Subcutaneous abdominal adipose tissue (tissue), 5 donors: ENCODE results near the gene CNNM1.
A peak's percentile ranks its signal among the peaks of the same experiment; 100 is the strongest.

Experiments
- H3K27ac ChIP-seq: one replicate; pipeline ENCODE4 v1.7.0; 2013; ENCODE audit warnings: low read depth, mild to moderate bottlenecking, inconsistent platforms, low read length, moderate library complexity
- H3K27me3 ChIP-seq, 5 donors: one replicate each; pipeline ENCODE4 v1.7.0; 2013; ENCODE audit warnings: low read length in 5 of 5, inconsistent platforms in 1 of 5; ENCODE audit not compliant: control insufficient read depth in 5 of 5, insufficient read depth in 4 of 5
- H3K36me3 ChIP-seq, 5 donors: one replicate each; pipeline ENCODE4 v1.7.0; 2013; ENCODE audit warnings: low read length in 5 of 5; ENCODE audit not compliant: control insufficient read depth in 5 of 5, insufficient read depth in 5 of 5
- H3K4me1 ChIP-seq, 5 donors: one replicate each; pipeline ENCODE4 v1.7.0; 2013; ENCODE audit warnings: low read length in 5 of 5, mild to moderate bottlenecking in 3 of 5, moderate library complexity in 1 of 5; ENCODE audit not compliant: control insufficient read depth in 5 of 5, insufficient read depth in 5 of 5
- H3K4me3 ChIP-seq, 5 donors: one replicate each; pipeline ENCODE4 v1.7.0; 2013; ENCODE audit warnings: low read length in 5 of 5, low read depth in 1 of 5
- H3K9ac ChIP-seq, 5 donors: one replicate each; pipeline ENCODE4 v1.7.0; 2013; ENCODE audit warnings: low read length in 5 of 5, mild to moderate bottlenecking in 4 of 5, moderate library complexity in 3 of 5
- H3K9me3 ChIP-seq, 5 donors: one replicate each; pipeline ENCODE4 v1.7.0; 2013; ENCODE audit warnings: low read length in 5 of 5; ENCODE audit not compliant: control insufficient read depth in 5 of 5
- donor health status: healthy.
- donor health status: healthy.
- donor health status: healthy.
- donor health status: healthy.
- donor health status: healthy.

Gene CNNM1

GRCh38 chr10:99329304-99329553 lies at the start of gene CNNM1:
TSS of gene CNNM1 (plus strand) at chr10:99329356. CDS start at chr10:99329388, 32 bp downstream.
- Histone ChIP-seq H3K4me3 (peak within 1 kb of the TSS in 4 of 5 donors; percentile 57 to 68 (median 60)), H3K27ac (no peak within 1 kb of the TSS), H3K9ac (peak within 1 kb of the TSS in 1 of 5 donors; percentile 35), H3K27me3 (peaks cover 17 to 31% (median 24%) of the 10 kb centered on the region in 5 donors), H3K36me3 (no peaks in the 10 kb centered on the region), H3K9me3 (no peaks in the 10 kb centered on the region), H3K4me1 (peaks cover 0 to 18% (median 17%) of the 10 kb centered on the region in 5 donors)

- Histone ChIP-seq H3K4me1 (peaks cover 0 to 2% (median 0%) of the 10 kb centered on the region in 5 donors), H3K27me3 (no peaks in the 10 kb centered on the region), H3K36me3 (no peaks in the 10 kb centered on the region), H3K9me3 (peaks cover 2 to 7% (median 6%) of the 10 kb centered on the region in 5 donors), H3K4me3 (no peak overlapping the region), H3K27ac (peak overlapping the region; percentile 4), H3K9ac (no peak overlapping the region)
Measured at GRCh38 chr10:99279626-99280111, 49.5 kb upstream of the CNNM1 start.

GRCh38 chr10:99280472-99280871 lies 48.7 kb upstream of the CNNM1 start:
- Histone ChIP-seq H3K4me3 (no peak overlapping the region), H3K27me3 (no peaks in the 10 kb centered on the region), H3K27ac (no peak overlapping the region), H3K9me3 (peaks cover 2 to 7% (median 6%) of the 10 kb centered on the region in 5 donors), H3K4me1 (peaks cover 0 to 2% (median 0%) of the 10 kb centered on the region in 5 donors), H3K9ac (no peak overlapping the region), H3K36me3 (no peaks in the 10 kb centered on the region)

DNA sequence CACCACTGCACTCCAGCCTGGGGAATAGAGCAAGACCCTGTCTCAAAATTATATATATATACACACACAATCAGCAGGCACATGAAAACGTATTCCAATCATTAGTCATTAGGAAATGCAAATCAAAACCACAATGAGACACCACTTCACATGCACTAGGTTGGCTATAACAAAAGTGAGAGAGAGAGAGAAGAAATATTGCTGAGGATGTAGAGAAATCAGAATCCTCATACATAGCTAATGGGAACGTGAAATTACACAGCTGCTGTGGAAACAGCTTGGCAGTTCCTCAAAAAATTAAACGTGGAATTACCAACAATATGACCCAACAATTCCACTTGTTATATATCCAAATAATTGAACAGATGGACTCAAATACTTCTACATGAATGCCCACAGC lies 43.3 kb upstream of the CNNM1 start:
- Histone ChIP-seq H3K36me3 (no peaks in the 10 kb centered on the region), H3K4me1 (no peaks in the 10 kb centered on the region), H3K27me3 (no peaks in the 10 kb centered on the region), H3K27ac (no peak overlapping the region), H3K4me3 (no peak overlapping the region), H3K9ac (no peak overlapping the region), H3K9me3 (peaks cover 2 to 7% (median 6%) of the 10 kb centered on the region in 5 donors)

- Histone ChIP-seq H3K36me3 (no peaks in the 10 kb centered on the region), H3K27ac (no peak overlapping the region), H3K4me3 (no peak overlapping the region)
Measured at GRCh38 chr10:99290306-99290705, 38.9 kb upstream of the CNNM1 start.

DNA sequence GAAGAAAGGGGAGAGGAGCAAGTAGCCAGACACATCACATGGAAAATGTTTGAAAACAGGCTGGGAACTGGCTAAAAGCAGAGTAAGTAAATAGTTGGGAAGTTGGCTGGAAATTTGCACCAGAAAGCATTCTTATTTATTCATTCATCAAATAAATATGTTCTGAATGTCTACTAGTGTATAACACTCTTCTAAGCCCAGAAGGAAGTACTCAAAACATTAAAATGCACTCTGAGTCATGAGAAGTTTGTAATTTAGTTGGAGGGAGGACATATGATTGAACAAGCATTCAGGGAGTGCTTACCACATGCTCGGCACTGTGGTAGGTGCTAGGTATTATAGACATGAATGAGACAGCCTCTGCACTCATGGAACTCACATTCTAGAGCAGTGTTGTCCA lies 37.0 kb upstream of the CNNM1 start:
- H3K4me1 ChIP-seq, result no peaks in the 10 kb centered on the region
- H3K36me3 ChIP-seq, result no peaks in the 10 kb centered on the region
- no peak overlapping the region for H3K27ac ChIP-seq
- no peak overlapping the region for H3K4me3 ChIP-seq
- no peaks in the 10 kb centered on the region for H3K27me3 ChIP-seq
- H3K9ac ChIP-seq, result no peak overlapping the region
- no peaks in the 10 kb centered on the region for H3K9me3 ChIP-seq

More at GRCh38 chr10:99290306-99290705, 38.9 kb upstream of the CNNM1 start:
- no peaks in the 10 kb centered on the region for H3K9me3 ChIP-seq
- H3K27me3 ChIP-seq, result no peaks in the 10 kb centered on the region
- H3K4me1 ChIP-seq, result no peaks in the 10 kb centered on the region
- no peak overlapping the region for H3K9ac ChIP-seq

DNA sequence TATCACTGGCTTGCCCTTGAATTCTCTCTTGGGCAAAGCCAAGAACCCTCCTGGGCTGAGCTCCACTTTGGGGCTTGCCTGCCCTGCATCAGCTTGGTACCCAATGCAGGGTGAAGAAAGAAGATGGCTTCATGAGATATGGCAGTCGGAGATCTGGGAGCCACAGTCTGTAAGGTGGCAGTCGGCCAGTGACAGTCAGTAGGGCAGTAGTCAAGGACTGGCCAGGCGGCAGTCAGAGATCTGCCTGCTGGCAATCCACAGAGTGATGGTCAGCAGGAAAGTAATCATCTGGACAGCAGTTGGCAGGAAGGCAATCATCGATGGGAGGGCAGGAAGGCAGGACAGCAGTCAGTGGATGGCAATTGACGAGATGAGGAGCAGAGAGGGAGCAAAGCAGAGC lies 32.6 kb upstream of the CNNM1 start:
- Histone ChIP-seq H3K27ac (no peak overlapping the region), H3K27me3 (no peaks in the 10 kb centered on the region), H3K36me3 (no peaks in the 10 kb centered on the region), H3K9ac (no peak overlapping the region), H3K9me3 (no peaks in the 10 kb centered on the region), H3K4me1 (no peaks in the 10 kb centered on the region), H3K4me3 (no peak overlapping the region)

GRCh38 chr10:99297033-99297432 lies 32.1 kb upstream of the CNNM1 start:
- H3K27ac ChIP-seq, result no peak overlapping the region
- no peaks in the 10 kb centered on the region for H3K27me3 ChIP-seq
- no peaks in the 10 kb centered on the region for H3K36me3 ChIP-seq
- H3K9me3 ChIP-seq, result no peaks in the 10 kb centered on the region
- no peak overlapping the region for H3K9ac ChIP-seq
- H3K4me1 ChIP-seq, result no peaks in the 10 kb centered on the region
- no peak overlapping the region for H3K4me3 ChIP-seq

DNA sequence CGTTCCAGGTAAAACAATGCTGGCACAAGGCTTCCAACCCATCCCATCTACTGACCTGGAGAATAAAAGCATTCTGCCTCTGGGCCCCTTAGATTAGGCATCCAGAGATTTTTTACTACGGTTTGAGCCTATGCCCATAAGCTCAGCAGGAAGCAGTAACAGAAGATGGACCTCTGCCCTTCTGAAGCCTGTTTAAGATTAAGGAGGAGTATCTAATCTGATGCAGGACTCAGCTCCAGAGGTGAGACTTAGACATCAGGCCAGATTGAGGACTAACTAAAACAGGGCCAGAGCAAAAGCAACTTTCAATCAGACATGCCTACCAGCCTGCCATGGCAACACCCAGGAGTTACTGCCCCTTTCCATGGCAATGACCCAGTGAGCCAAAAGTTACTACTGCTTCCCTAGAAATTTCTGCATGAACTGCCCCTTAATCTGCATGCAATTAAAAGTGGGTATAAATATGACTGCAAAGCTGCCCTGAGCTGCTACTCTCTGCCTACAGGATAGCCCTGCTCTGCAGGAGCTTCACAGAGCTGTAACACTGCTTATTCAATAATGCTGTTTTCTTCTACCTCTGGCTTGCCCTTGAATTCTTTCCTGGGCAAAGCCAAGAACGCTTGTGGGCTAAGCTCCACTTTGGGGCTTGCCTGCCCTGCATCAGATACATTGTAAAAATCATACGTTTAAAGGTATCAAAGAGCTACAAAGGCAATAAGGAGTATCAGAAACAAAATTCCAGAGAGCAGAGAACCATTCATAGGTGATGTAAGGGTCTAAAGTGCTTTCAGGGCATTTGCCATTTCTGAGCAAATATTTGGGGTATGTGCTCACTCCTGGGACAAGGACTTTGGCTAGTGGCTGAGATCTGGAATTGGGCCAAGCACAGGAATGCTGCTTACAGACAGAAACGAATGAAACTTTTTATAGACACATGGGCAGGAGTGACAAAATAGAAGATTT lies 25.0 kb upstream of the CNNM1 start:
- Histone ChIP-seq H3K9ac (no peak overlapping the region), H3K27ac (no peak overlapping the region), H3K36me3 (no peaks in the 10 kb centered on the region)

GRCh38 chr10:99304862-99305229 lies 24.3 kb upstream of the CNNM1 start:
- no peaks in the 10 kb centered on the region for H3K27me3 ChIP-seq
- H3K9ac ChIP-seq, result no peak overlapping the region
- no peak overlapping the region for H3K4me3 ChIP-seq
- no peak overlapping the region for H3K27ac ChIP-seq
- H3K9me3 ChIP-seq, result peaks cover 0 to 15% (median 8%) of the 10 kb centered on the region in 5 donors
- H3K4me1 ChIP-seq, result peaks cover 0 to 7% (median 4%) of the 10 kb centered on the region in 5 donors
- no peaks in the 10 kb centered on the region for H3K36me3 ChIP-seq

More for the DNA sequence above, 25.0 kb upstream of the CNNM1 start:
- Histone ChIP-seq H3K27me3 (no peaks in the 10 kb centered on the region), H3K4me3 (no peak overlapping the region), H3K9me3 (peaks cover 0 to 10% (median 5%) of the 10 kb centered on the region in 5 donors), H3K4me1 (peaks cover 0 to 7% (median 4%) of the 10 kb centered on the region in 5 donors)
